ENCODE data around the gene HEATR3.

Gene HEATR3

DNA sequence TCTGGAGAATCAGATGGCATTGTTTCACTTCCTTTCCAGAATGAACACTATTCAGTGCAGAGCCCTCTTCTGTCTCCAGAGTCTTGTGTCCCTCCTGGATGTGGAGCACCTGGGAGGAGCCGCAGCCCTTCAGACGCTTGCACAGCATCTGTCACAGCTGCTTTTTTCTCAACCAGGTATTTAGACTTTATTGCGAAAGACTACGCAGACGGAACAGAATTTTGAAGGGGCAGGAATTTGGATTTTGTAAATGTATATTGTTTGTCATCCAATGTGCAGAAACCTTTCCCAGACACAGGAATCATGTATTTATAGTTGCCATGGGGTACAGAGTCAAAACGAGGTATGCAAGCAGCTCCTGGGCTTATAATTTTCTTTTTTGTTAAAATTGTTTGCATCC, 20.4 kb downstream of the HEATR3 start:
- no peak for DNase-seq (ENCODE audit: extremely low spot score)
- ChIA-PET POLR2A (no interaction called here), CTCF (no interaction called here)
- TF ChIP-seq CTBP1 (IDR thresholded peaks at IDR 0.05; ENCODE audit: borderline replicate concordance) (no peak), FOXA1 (IDR thresholded peaks at IDR 0.05) (no peak)

GRCh38 chr16:50088302-50088701, 22.5 kb downstream of the HEATR3 start:
- TF ChIP-seq ZNF384 (IDR thresholded peaks at IDR 0.05) = no peak
- CTCF ChIA-PET = no interaction called here
- POLR2A ChIA-PET = no interaction called here

GRCh38 chr16:50092891-50093290, 27.1 kb downstream of the HEATR3 start:
- ChIA-PET CTCF (interaction anchor here (0.6 kb wide), 1 partner anchor 8 kb away, joined by 3 read pairs; no protein-coding TSS in a partner anchor), POLR2A (no interaction called here)
- no peak for DNase-seq (ENCODE audit: extremely low spot score)
- no peak for TF ChIP-seq FOXM1 (IDR thresholded peaks at IDR 0.05; ENCODE audit: borderline replicate concordance)

More at GRCh38 chr16:50088302-50088701, 22.5 kb downstream of the HEATR3 start:
- DNase-seq (ENCODE audit: extremely low spot score) = no peak

DNA sequence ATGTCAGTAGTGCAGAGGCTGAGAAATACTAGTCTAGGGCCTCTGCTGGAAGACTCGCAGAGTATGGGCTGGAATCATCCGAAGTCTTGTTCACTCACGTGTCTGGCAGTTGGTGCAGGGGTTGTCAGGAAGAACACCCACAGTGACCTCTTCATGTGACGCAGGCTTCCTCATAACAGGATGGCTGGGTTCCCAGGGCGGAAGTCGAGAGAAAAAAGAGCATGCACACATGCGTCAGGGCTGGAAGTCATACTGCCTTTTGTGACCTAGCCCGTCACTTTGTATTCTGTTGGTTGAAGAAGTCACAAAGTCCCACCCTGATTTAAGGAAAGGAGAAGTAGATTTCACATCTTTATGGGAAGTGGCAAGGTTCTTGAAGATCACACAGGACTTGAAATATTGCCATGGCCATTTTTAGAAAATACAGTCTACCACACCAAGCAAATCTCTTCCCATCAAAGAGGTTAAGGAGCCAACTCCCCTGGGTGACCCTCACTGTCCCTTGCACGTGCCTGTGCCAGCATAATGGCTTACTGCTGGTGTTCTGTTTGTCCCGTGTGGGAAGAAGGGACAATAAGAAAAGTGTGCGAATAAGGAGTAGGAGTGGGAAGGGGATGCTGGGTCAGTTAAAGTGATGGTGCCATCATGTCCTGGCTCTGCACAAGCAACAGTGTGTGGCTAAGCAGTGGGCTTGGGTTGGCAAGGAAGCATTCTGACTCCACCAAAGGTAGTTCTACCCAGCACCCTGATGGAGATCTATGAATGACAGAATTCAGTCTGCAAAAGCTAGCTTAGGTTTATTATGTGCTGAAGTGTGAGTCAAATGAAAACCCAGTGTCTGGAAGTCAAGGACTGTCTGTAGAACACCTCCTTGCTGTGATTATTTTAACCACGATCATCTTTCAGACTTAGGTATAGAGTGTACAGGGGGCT, 28.1 kb downstream of the HEATR3 start:
- POLR2A ChIA-PET = no interaction called here
- TF ChIP-seq FOXA1 (IDR thresholded peaks at IDR 0.05) = no peak
- no peak for TF ChIP-seq CTBP1 (IDR thresholded peaks at IDR 0.05; ENCODE audit: borderline replicate concordance)
- no peak for TF ChIP-seq ARNT (IDR thresholded peaks at IDR 0.05)
- TF ChIP-seq SUZ12 (IDR thresholded peaks at IDR 0.05) = no peak
- no peak for TF ChIP-seq SP1 (IDR thresholded peaks at IDR 0.05)
- no peak for TF ChIP-seq HDGF (IDR thresholded peaks at IDR 0.05; ENCODE audit: borderline replicate concordance)
- TF ChIP-seq L3MBTL2 (conservative IDR thresholded peaks at IDR 0.05) = no peak
- TF ChIP-seq FOXK2 (IDR thresholded peaks at IDR 0.05) = no peak
- TF ChIP-seq LEF1 (IDR thresholded peaks at IDR 0.05; ENCODE audit: borderline replicate concordance) = no peak
- no peak for TF ChIP-seq PKNOX1 (IDR thresholded peaks at IDR 0.05)
- no peak for DNase-seq (ENCODE audit: extremely low spot score)
- CTCF ChIA-PET = interaction anchor here (0.6 kb wide), 1 partner anchor 7 kb away, joined by 3 read pairs; no protein-coding TSS in a partner anchor

- TF ChIP-seq SP1 (IDR thresholded peaks at IDR 0.05) (no peak), HDGF (IDR thresholded peaks at IDR 0.05; ENCODE audit: borderline replicate concordance) (no peak), PKNOX1 (IDR thresholded peaks at IDR 0.05) (no peak), CTBP1 (IDR thresholded peaks at IDR 0.05; ENCODE audit: borderline replicate concordance) (no peak), TARDBP (IDR thresholded peaks at IDR 0.05) (no peak), FOXA1 (IDR thresholded peaks at IDR 0.05) (no peak), LEF1 (IDR thresholded peaks at IDR 0.05; ENCODE audit: borderline replicate concordance) (no peak), FOXM1 (IDR thresholded peaks at IDR 0.05; ENCODE audit: borderline replicate concordance) (no peak), NFRKB (IDR thresholded peaks at IDR 0.05) (no peak), SUZ12 (IDR thresholded peaks at IDR 0.05) (no peak), ELF4 (IDR thresholded peaks at IDR 0.05) (no peak), L3MBTL2 (conservative IDR thresholded peaks at IDR 0.05) (no peak), BHLHE40 (IDR thresholded peaks at IDR 0.05; ENCODE audit: borderline replicate concordance) (no peak), FOXK2 (IDR thresholded peaks at IDR 0.05) (no peak), ZNF384 (IDR thresholded peaks at IDR 0.05) (no peak), ARNT (IDR thresholded peaks at IDR 0.05) (no peak)
- DNase-seq (ENCODE audit: extremely low spot score) = no peak
- CTCF ChIA-PET = no interaction called here
- POLR2A ChIA-PET = interaction anchor here (0.6 kb wide), 1 partner anchor 9 kb away, joined by 4 read pairs; no protein-coding TSS in a partner anchor
Measured at GRCh38 chr16:50096791-50097190, 31.0 kb downstream of the HEATR3 start.

DNA sequence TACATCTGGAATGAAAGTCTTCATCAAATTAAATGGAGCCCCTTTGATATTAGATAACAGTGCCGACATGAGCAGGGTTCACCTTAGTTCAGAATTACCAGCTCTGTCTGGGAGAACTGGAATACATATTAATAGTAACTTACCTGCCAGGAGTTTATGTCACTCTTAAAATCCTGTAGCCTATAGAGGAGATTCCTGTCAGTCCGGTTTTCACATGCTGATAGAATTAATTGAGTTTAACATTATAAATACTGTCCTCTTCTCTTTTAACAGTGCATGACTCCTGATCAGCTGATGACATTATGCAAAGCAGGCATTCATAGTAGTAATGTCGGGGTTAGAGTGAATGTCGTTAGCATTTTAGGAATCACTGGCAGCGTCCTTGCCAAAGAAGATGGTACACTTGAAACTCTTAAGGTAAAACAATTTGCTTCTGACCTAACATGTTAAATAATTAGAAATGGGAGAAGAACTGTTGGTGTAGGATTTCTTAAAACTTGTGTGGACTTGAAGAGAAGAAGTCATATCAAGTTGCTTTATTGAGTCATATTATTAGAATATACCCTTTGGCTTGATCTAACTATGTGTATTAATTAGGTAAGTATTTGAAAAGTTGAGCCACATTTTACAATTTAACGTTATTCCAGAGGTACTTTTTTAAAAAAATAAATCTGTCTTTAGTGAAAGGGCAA, 34.3 kb downstream of the HEATR3 start:
- no peak for TF ChIP-seq BHLHE40 (IDR thresholded peaks at IDR 0.05; ENCODE audit: borderline replicate concordance)
- TF ChIP-seq TARDBP (IDR thresholded peaks at IDR 0.05) = no peak
- TF ChIP-seq FOXA1 (IDR thresholded peaks at IDR 0.05) = no peak
- CTCF ChIA-PET = no interaction called here
- POLR2A ChIA-PET = no interaction called here
- no peak for DNase-seq (ENCODE audit: extremely low spot score)

DNA sequence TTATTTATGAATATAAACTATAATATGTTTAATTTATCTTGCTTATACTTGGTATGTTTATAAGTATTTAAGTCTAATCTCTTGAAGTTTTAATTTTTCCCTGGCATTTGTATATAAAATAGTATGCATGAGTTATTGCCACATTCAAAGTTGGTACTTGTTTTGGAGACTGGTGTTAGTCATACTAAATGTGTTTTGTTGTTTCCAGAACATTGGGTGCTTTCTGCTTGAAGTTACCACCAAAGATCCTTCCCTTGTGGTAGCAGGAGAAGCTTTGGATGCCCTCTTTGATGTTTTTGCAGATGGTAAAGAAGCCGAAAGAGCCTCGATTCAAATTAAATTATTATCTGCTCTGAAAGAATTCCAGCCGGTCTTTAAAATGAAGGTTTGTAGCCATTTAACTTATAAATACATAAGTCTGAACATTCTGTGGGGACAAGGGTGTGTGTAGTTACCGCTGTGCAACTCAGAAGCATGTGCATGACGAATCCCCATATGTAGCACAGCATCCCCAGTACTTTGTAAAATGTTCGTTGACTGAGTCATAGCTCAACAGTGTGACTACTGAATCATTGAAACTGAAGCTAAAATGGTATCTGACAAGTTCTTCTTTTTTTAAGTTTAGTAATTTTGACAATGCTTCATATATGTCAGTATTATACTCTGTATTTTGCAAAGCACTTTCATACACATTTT, 36.4 kb downstream of the HEATR3 start:
- DNase-seq (ENCODE audit: extremely low spot score) = no peak
- TF ChIP-seq LEF1 (IDR thresholded peaks at IDR 0.05; ENCODE audit: borderline replicate concordance) = no peak
- TF ChIP-seq L3MBTL2 (conservative IDR thresholded peaks at IDR 0.05) = no peak
- no peak for TF ChIP-seq ELF4 (IDR thresholded peaks at IDR 0.05)
- TF ChIP-seq HDGF (IDR thresholded peaks at IDR 0.05; ENCODE audit: borderline replicate concordance) = no peak
- TF ChIP-seq FOXK2 (IDR thresholded peaks at IDR 0.05) = no peak
- no peak for TF ChIP-seq TARDBP (IDR thresholded peaks at IDR 0.05)
- TF ChIP-seq ZNF384 (IDR thresholded peaks at IDR 0.05) = no peak
- TF ChIP-seq PKNOX1 (IDR thresholded peaks at IDR 0.05) = no peak
- no peak for TF ChIP-seq ARNT (IDR thresholded peaks at IDR 0.05)
- no peak for TF ChIP-seq SP1 (IDR thresholded peaks at IDR 0.05)
- TF ChIP-seq SUZ12 (IDR thresholded peaks at IDR 0.05) = no peak
- TF ChIP-seq CTBP1 (IDR thresholded peaks at IDR 0.05; ENCODE audit: borderline replicate concordance) = no peak
- TF ChIP-seq FOXA1 (IDR thresholded peaks at IDR 0.05) = no peak
- no peak for TF ChIP-seq BHLHE40 (IDR thresholded peaks at IDR 0.05; ENCODE audit: borderline replicate concordance)
- TF ChIP-seq NFRKB (IDR thresholded peaks at IDR 0.05) = no peak
- no peak for TF ChIP-seq FOXM1 (IDR thresholded peaks at IDR 0.05; ENCODE audit: borderline replicate concordance)
- ChIA-PET CTCF (no interaction called here), POLR2A (no interaction called here)

Data from HEK293T (cell line).